GM12865 (cell line): ENCODE data around the gene SKA1.
A peak's percentile ranks its signal among the peaks of the same experiment; 100 is the strongest.

Experiments used
- DNase-seq: peaks from one replicate; pipeline ENCODE4 v3.0.0; 2010; ENCODE audit warnings: low read depth
- H3K4me3 ChIP-seq: 2 replicates; pipeline ENCODE4 v1.5.1; 2011; ENCODE audit warnings: mild to moderate bottlenecking, low read depth, low read length, control low read depth
- CTCF ChIP-seq: IDR thresholded peaks from 2 replicates; pipeline ENCODE4 v1.5.1; 2011; ENCODE audit warnings: low read length, control low read depth, low read depth, inconsistent platforms; ENCODE audit not compliant: insufficient read depth; ENCODE audit errors: missing control alignments

The SKA1 gene

GRCh38 chr18:50360611-50361010 is 14.2 kb upstream of the SKA1 start:
- TF ChIP-seq CTCF: no peak
- no peak overlapping the region for H3K4me3 ChIP-seq
- no peak for DNase-seq

- TF ChIP-seq CTCF: no peak
- H3K4me3 ChIP-seq: no peak overlapping the region
- DNase-seq: no peak
Observed at GRCh38 chr18:50369672-50370071, 5.2 kb upstream of the SKA1 start.

GRCh38 chr18:50372743-50373142 is 2.1 kb upstream of the SKA1 start:
- TF ChIP-seq CTCF: no peak
- peak; percentile 12 for DNase-seq
- no peak overlapping the region for H3K4me3 ChIP-seq

GRCh38 chr18:50373561-50374219 is 1.2 kb upstream of the SKA1 start:
- no peak for TF ChIP-seq CTCF
- DNase-seq: no peak
- no peak overlapping the region for H3K4me3 ChIP-seq

GRCh38 chr18:50374220-50374752 is 560 bp upstream of the SKA1 start:
- H3K4me3 ChIP-seq: peak overlapping the region; percentile 57
- DNase-seq: no peak
- no peak for TF ChIP-seq CTCF

- no peak for DNase-seq
- TF ChIP-seq CTCF: no peak
- H3K4me3 ChIP-seq: no peak overlapping the region
Observed at GRCh38 chr18:50377061-50377798, 2.4 kb downstream of the SKA1 start.

GRCh38 chr18:50388988-50389387 is 14.1 kb downstream of the SKA1 start:
- DNase-seq: no peak
- no peak for TF ChIP-seq CTCF
- H3K4me3 ChIP-seq: no peak overlapping the region
